Adipose tissue (tissue), 3 donors: ENCODE results near the gene PLEKHA5. TPM values are rescaled to one million over a fixed set of nuclear protein-coding genes. Genes with fewer than 3 reads are reported as not detected.
"Not testable (repeated sequence)": the region's sequence is repeated elsewhere in the genome, so short reads cannot be mapped to it uniquely, and the experiment has no call there.

Experiments used
- H3K27ac ChIP-seq: one replicate; pipeline ENCODE4 v1.5.1; 2013; ENCODE audit warnings: low read depth, low read length
- WGBS, 3 donors: extraction: QIAGEN DNeasy Blood & Tissue Kit; methylation state at CpG; one replicate each; pipeline ENCODE4 v1.1.7; 2013; 5-methylcytosine and 5-hydroxymethylcytosine counted together
- polyA plus RNA-seq, 3 donors: library from polyadenylated mRNA; stranded (reverse); fragments of 200-250 nt; gene quantifications; one replicate each; pipeline ENCODE4 v1.2.3, GENCODE V29; 2013
- donor health status: healthy with polysubstance abuse.
- donor health status: Bipolar disorder and iron deficiency.
- donor health status: healthy.

The PLEKHA5 gene
- 10 to 100 TPM in 1 of 3 donors, 1 to 10 TPM in 2; 5.4 to 24.7 (median 7.8) TPM for polyA plus RNA-seq

GRCh38 chr12:19129486-19130223 is at the start of gene PLEKHA5:
Gene PLEKHA5 (plus strand): TSS chr12:19129733. CDS start chr12:19129800, 67 bp downstream.
- WGBS, 3 donors = 0% methylated on average over 62 to 103 of the region's 103 CpGs
- H3K27ac ChIP-seq = no peak within 1 kb of the TSS

- WGBS, 3 donors = 77 to 86% (median 83%) methylated on average over 2 of the region's 2 CpGs
- H3K27ac ChIP-seq = no peak overlapping the region
Measured at GRCh38 chr12:19080918-19081317, 48.6 kb upstream of the PLEKHA5 start.

GRCh38 chr12:19082365-19082911 is 47.1 kb upstream of the PLEKHA5 start:
- WGBS, 3 donors = 85 to 90% (median 87%) methylated on average over 7 of the region's 7 CpGs

GRCh38 chr12:19084547-19084946 is 45.0 kb upstream of the PLEKHA5 start:
- WGBS, 3 donors = 82 to 88% (median 86%) methylated on average over 4 of the region's 4 CpGs
- no peak overlapping the region for H3K27ac ChIP-seq

More at GRCh38 chr12:19082365-19082911, 47.1 kb upstream of the PLEKHA5 start:
- no peak overlapping the region for H3K27ac ChIP-seq

GRCh38 chr12:19085090-19085489 is 44.4 kb upstream of the PLEKHA5 start:
- no peak overlapping the region for H3K27ac ChIP-seq
- 85 to 91% (median 91%) methylated on average over 2 of the region's 2 CpGs for WGBS, 3 donors

GRCh38 chr12:19088606-19089005 is 40.9 kb upstream of the PLEKHA5 start:
- no peak overlapping the region for H3K27ac ChIP-seq
- 95 to 97% (median 95%) methylated on average over 3 of the region's 3 CpGs for WGBS, 3 donors

GRCh38 chr12:19092482-19092881 is 37.1 kb upstream of the PLEKHA5 start:
- 61 to 82% (median 74%) methylated on average over 4 of the region's 4 CpGs for WGBS, 3 donors
- not testable (repeated sequence) for H3K27ac ChIP-seq

- 82 to 93% (median 91%) methylated on average over 3 of the region's 3 CpGs for WGBS, 3 donors
- no peak overlapping the region for H3K27ac ChIP-seq
Measured at GRCh38 chr12:19093218-19093617, 36.3 kb upstream of the PLEKHA5 start.

- 92 to 93% (median 92%) methylated on average over 3 of the region's 3 CpGs for WGBS, 3 donors
Measured at GRCh38 chr12:19095331-19095730, 34.2 kb upstream of the PLEKHA5 start.

GRCh38 chr12:19095756-19096480 is 33.6 kb upstream of the PLEKHA5 start:
- 81 to 92% (median 81%) methylated on average over 8 of the region's 8 CpGs for WGBS, 3 donors
- no peak overlapping the region for H3K27ac ChIP-seq

More at GRCh38 chr12:19095331-19095730, 34.2 kb upstream of the PLEKHA5 start:
- H3K27ac ChIP-seq = no peak overlapping the region

GRCh38 chr12:19105463-19105862 is 24.1 kb upstream of the PLEKHA5 start:
- 90 to 95% (median 90%) methylated on average over 3 of the region's 3 CpGs for WGBS, 3 donors

GRCh38 chr12:19107750-19108149 is 21.8 kb upstream of the PLEKHA5 start:
- H3K27ac ChIP-seq = no peak overlapping the region
- WGBS, 3 donors = 95 to 97% (median 96%) methylated on average over 23 to 24 of the region's 24 CpGs

More at GRCh38 chr12:19105463-19105862, 24.1 kb upstream of the PLEKHA5 start:
- no peak overlapping the region for H3K27ac ChIP-seq

GRCh38 chr12:19110221-19110940 is 19.2 kb upstream of the PLEKHA5 start:
- WGBS, 3 donors = 82 to 92% (median 90%) methylated on average over 3 of the region's 3 CpGs
- no peak overlapping the region for H3K27ac ChIP-seq

GRCh38 chr12:19113464-19113863 is 16.1 kb upstream of the PLEKHA5 start:
- WGBS, 3 donors = 93 to 97% (median 96%) methylated on average over 3 of the region's 3 CpGs
- no peak overlapping the region for H3K27ac ChIP-seq

GRCh38 chr12:19115285-19115684 is 14.2 kb upstream of the PLEKHA5 start:
- H3K27ac ChIP-seq = no peak overlapping the region
- WGBS, 3 donors = 93 to 100% (median 96%) methylated on average over 1 of the region's 1 CpG

GRCh38 chr12:19119440-19119839 is 10.1 kb upstream of the PLEKHA5 start:
- no peak overlapping the region for H3K27ac ChIP-seq
- whole genome bisulfite sequencing, 3 donors = 96 to 98% (median 97%) methylated on average over 3 of the region's 3 CpGs

- no peak overlapping the region for H3K27ac ChIP-seq
- 55 to 63% (median 62%) methylated on average over 3 of the region's 3 CpGs for WGBS, 3 donors
Measured at GRCh38 chr12:19120795-19121194, 8.7 kb upstream of the PLEKHA5 start.

GRCh38 chr12:19121449-19122018 is 8.0 kb upstream of the PLEKHA5 start:
- WGBS, 3 donors = 78 to 82% (median 79%) methylated on average over 1 of the region's 1 CpG
- no peak overlapping the region for H3K27ac ChIP-seq
